ENCODE data around the gene TRAP1.

TRAP1 gene

DNA sequence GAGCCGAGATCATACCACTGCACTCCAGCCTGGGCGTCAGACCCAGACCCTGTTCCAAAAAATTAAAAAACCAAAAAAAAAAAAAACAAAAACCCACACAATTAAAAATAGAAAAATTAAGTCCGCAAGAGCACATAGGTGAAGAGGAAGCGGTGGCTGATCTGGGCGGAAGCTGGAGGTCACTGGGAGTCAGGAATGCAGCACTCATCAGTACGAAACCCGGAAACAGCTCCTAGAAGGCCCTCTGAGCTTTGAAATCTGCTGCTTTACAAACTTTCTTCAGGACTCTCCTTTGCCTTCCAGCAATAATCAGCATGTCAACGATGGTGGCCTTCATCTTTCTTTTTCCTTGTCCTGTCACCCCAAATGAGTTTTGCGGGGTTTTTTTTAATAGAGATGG, 29.5 kb downstream of the TRAP1 start:
- Histone ChIP-seq H3K36me3 (ENCODE audit: insufficient read depth) (no peaks in the 10 kb centered on the region; the same call in 1 of the 2 replicates), H3K4me3 (IDR thresholded peaks at IDR 0.05; ENCODE audit: insufficient read depth, low read depth, low read length) (no peak overlapping the region), H3K9ac (no peak overlapping the region), H2AFZ (ENCODE audit: low read depth) (no peak overlapping the region), H3K27me3 (ENCODE audit: insufficient read depth, low read depth) (no peaks in the 10 kb centered on the region), H3K79me2 (ENCODE audit: insufficient read depth, low read depth) (peaks cover 23% of the 10 kb centered on the region; the same call in 1 of the 2 replicates), H3K4me2 (no peak overlapping the region), H3K27ac (no peak overlapping the region), H3K4me1 (ENCODE audit: low read depth, poor library complexity, severe bottlenecking) (peaks cover 33% of the 10 kb centered on the region), H4K20me1 (ENCODE audit: insufficient read depth) (no peaks in the 10 kb centered on the region)
- TF ChIP-seq, protein P1, sequence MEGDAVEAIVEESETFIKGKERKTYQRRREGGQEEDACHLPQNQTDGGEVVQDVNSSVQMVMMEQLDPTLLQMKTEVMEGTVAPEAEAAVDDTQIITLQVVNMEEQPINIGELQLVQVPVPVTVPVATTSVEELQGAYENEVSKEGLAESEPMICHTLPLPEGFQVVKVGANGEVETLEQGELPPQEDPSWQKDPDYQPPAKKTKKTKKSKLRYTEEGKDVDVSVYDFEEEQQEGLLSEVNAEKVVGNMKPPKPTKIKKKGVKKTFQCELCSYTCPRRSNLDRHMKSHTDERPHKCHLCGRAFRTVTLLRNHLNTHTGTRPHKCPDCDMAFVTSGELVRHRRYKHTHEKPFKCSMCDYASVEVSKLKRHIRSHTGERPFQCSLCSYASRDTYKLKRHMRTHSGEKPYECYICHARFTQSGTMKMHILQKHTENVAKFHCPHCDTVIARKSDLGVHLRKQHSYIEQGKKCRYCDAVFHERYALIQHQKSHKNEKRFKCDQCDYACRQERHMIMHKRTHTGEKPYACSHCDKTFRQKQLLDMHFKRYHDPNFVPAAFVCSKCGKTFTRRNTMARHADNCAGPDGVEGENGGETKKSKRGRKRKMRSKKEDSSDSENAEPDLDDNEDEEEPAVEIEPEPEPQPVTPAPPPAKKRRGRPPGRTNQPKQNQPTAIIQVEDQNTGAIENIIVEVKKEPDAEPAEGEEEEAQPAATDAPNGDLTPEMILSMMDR (conservative IDR thresholded peaks at IDR 0.05; ENCODE audit: low read depth, low read length) = no peak

DNA sequence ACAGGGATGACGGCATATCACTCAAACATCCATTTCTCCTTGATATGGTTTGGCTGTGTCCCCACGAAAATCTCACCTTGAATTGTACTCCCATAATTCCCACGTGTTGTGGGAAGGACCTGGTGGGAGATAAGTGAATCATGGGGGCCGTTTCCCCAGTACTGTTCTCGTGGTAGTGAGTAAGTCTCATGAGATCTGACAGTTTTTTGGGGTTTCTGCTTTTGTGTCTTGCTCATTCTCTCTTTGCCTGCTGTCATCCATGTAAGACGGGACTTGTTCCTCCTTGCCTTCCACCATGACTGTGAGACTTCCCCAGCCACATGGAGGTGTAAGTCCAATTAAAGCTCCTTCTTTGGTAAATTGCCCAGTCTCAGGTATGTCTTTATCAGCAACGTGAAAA, 30.3 kb downstream of the TRAP1 start:
- Histone ChIP-seq H3K27ac (no peak overlapping the region), H3K27me3 (ENCODE audit: insufficient read depth, low read depth) (no peaks in the 10 kb centered on the region), H3K36me3 (ENCODE audit: insufficient read depth) (no peaks in the 10 kb centered on the region; the same call in 1 of the 2 replicates), H3K4me2 (no peak overlapping the region), H2AFZ (ENCODE audit: low read depth) (no peak overlapping the region), H3K4me3 (IDR thresholded peaks at IDR 0.05; ENCODE audit: insufficient read depth, low read depth, low read length) (no peak overlapping the region), H3K4me1 (ENCODE audit: low read depth, poor library complexity, severe bottlenecking) (peaks cover 25% of the 10 kb centered on the region), H3K9ac (no peak overlapping the region), H3K79me2 (ENCODE audit: insufficient read depth, low read depth) (peaks cover 17% of the 10 kb centered on the region; the same call in 1 of the 2 replicates), H4K20me1 (ENCODE audit: insufficient read depth) (no peaks in the 10 kb centered on the region)
- TF ChIP-seq, protein P1 (conservative IDR thresholded peaks at IDR 0.05; ENCODE audit: low read depth, low read length) = no peak

DNA sequence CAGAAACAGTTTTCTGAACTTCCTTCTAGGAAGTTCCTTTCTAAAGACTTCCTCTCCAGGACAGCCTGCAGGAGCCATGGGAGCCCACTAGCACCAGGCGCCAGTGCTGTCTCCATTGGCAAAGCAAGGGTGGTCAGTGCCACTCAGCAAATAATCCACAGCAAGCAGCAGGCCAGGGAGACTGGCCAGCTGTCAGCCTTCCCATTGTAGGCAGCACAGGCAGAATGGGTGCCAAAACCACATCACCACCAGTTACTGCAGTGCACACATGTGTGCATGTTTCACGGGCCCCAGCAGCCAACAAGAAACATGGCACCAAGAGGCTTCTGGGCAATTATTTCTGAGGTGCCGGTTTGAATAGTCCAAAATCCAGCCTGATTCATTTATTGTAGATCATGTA, 36.1 kb downstream of the TRAP1 start:
- H3K27ac ChIP-seq = no peak overlapping the region
- peaks cover 19% of the 10 kb centered on the region; the same call in 1 of the 2 replicates for H3K36me3 ChIP-seq (ENCODE audit: insufficient read depth)
- TF ChIP-seq, protein P1 (conservative IDR thresholded peaks at IDR 0.05; ENCODE audit: low read depth, low read length) = no peak
- H3K4me3 ChIP-seq (IDR thresholded peaks at IDR 0.05; ENCODE audit: insufficient read depth, low read depth, low read length) = no peak overlapping the region
- 0 out of 2 replicates have a peak, but pooled peaks cover 4% of the 10 kb centered on the region for H4K20me1 ChIP-seq (ENCODE audit: insufficient read depth)
- H3K4me2 ChIP-seq = no peak overlapping the region
- no peaks in the 10 kb centered on the region; the same call in 1 of the 2 replicates for H3K79me2 ChIP-seq (ENCODE audit: insufficient read depth, low read depth)
- no peak overlapping the region for H3K9ac ChIP-seq
- no peaks in the 10 kb centered on the region for H3K27me3 ChIP-seq (ENCODE audit: insufficient read depth, low read depth)
- no peak overlapping the region for H2AFZ ChIP-seq (ENCODE audit: low read depth)
- H3K4me1 ChIP-seq (ENCODE audit: low read depth, poor library complexity, severe bottlenecking) = no peaks in the 10 kb centered on the region

DNA sequence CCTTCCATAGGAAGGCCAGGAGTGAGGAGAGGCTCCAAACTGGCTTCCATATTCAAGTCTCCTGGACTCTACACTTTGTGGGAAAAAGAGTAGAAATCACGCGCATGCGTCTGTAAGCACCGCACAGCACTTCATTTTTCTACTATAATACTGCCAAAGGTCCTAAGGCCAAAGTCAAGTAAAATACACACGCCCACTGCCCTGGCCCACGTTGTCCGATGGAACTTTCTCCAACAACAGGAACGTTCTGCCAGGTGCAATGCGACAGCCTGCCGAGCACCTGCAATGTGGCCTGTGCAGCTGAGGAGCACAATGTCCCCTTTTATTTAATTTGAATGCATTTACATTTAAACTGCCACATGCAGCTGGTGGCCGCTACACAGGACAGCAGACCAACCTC, 39.3 kb downstream of the TRAP1 start:
- Histone ChIP-seq H3K9ac (no peak overlapping the region), H3K79me2 (ENCODE audit: insufficient read depth, low read depth) (no peaks in the 10 kb centered on the region; the same call in 1 of the 2 replicates), H3K4me2 (no peak overlapping the region), H3K27ac (no peak overlapping the region), H2AFZ (ENCODE audit: low read depth) (no peak overlapping the region), H3K4me1 (ENCODE audit: low read depth, poor library complexity, severe bottlenecking) (no peaks in the 10 kb centered on the region), H3K27me3 (ENCODE audit: insufficient read depth, low read depth) (no peaks in the 10 kb centered on the region), H3K36me3 (ENCODE audit: insufficient read depth) (peaks cover 25% of the 10 kb centered on the region; the same call in 1 of the 2 replicates), H3K4me3 (IDR thresholded peaks at IDR 0.05; ENCODE audit: insufficient read depth, low read depth, low read length) (no peak overlapping the region), H4K20me1 (ENCODE audit: insufficient read depth) (0 out of 2 replicates have a peak, but pooled peaks cover 4% of the 10 kb centered on the region)
- TF ChIP-seq, protein P1 (conservative IDR thresholded peaks at IDR 0.05; ENCODE audit: low read depth, low read length) = no peak

Data from KMS-11 (cell line).